Measurements from ENCODE around the gene SLC30A2. TPM values are rescaled to one million over a fixed set of nuclear protein-coding genes. Genes with fewer than 3 reads are reported as not detected.

Gene SLC30A2
- total and polyA plus RNA-seq, 2 of the 13 experiments (the other 11 are each of a cell fraction or from before 2014, with no cell fraction given), result not detected

GRCh38 chr1:26028490-26028980 lies 17.4 kb downstream of the SLC30A2 start (continued):
- TF ChIP-seq SKIL (CRISPR knock-in tag; IDR thresholded peaks at IDR 0.05; ENCODE audit: borderline replicate concordance) (peak; percentile 50; the same call in 1 of the 2 replicates), ZNF629 (CRISPR knock-in tag; conservative IDR thresholded peaks at IDR 0.05) (peak; percentile 99), GATAD2A (CRISPR knock-in tag; IDR thresholded peaks at IDR 0.05) (peak; percentile 64), ZNF761 (CRISPR knock-in tag; conservative IDR thresholded peaks at IDR 0.05) (0 out of 2 replicates have a peak, but pooled peaks have one; percentile 22), RARA (CRISPR knock-in tag; IDR thresholded peaks at IDR 0.05) (no peak), GMEB2 (CRISPR knock-in tag; IDR thresholded peaks at IDR 0.05; ENCODE audit: low read depth) (no peak), SIN3A (IDR thresholded peaks at IDR 0.05; ENCODE audit: borderline replicate concordance, low read depth, low read length) (no peak), PCBP1 (IDR thresholded peaks at IDR 0.05; ENCODE audit: borderline replicate concordance, low read depth, low read length) (0 out of 2 replicates have a peak, but pooled peaks have one; percentile 52), RBM22 (optimal IDR thresholded peaks at IDR 0.05; ENCODE audit: low read length) (no peak), TRIM24 (CRISPR knock-in tag; IDR thresholded peaks at IDR 0.05) (no peak), POLR2G (IDR thresholded peaks at IDR 0.05; ENCODE audit: low read depth, low read length) (peak; percentile 7; the same call in 1 of the 2 replicates), JARID2 (CRISPR knock-in tag; IDR thresholded peaks at IDR 0.05; ENCODE audit: insufficient replicate concordance) (no peak), ZFP41 (CRISPR knock-in tag; IDR thresholded peaks at IDR 0.05; ENCODE audit: borderline replicate concordance) (no peak), SP5 (CRISPR knock-in tag; IDR thresholded peaks at IDR 0.05; ENCODE audit: borderline replicate concordance, low read depth) (no peak), ZMYM3 (CRISPR knock-in tag; IDR thresholded peaks at IDR 0.05) (peak; percentile 96), HNRNPL (IDR thresholded peaks at IDR 0.05; ENCODE audit: low read depth, low read length) (peak; percentile 90), HNF1A (IDR thresholded peaks at IDR 0.05; ENCODE audit: low read depth) (no peak), HNF1A (CRISPR knock-in tag; IDR thresholded peaks at IDR 0.05; ENCODE audit: borderline replicate concordance) (peak; percentile 57; the same call in 1 of the 2 replicates), ZNF7 (CRISPR knock-in tag; IDR thresholded peaks at IDR 0.05) (no peak), ZNF17 (CRISPR knock-in tag; IDR thresholded peaks at IDR 0.05) (no peak)
- TF ChIP-seq, protein P1, sequence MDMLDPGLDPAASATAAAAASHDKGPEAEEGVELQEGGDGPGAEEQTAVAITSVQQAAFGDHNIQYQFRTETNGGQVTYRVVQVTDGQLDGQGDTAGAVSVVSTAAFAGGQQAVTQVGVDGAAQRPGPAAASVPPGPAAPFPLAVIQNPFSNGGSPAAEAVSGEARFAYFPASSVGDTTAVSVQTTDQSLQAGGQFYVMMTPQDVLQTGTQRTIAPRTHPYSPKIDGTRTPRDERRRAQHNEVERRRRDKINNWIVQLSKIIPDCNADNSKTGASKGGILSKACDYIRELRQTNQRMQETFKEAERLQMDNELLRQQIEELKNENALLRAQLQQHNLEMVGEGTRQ (IDR thresholded peaks at IDR 0.05; ENCODE audit: low read depth, low read length), result no peak
- TF ChIP-seq, protein P1 (CRISPR knock-in tag; IDR thresholded peaks at IDR 0.05; ENCODE audit: borderline replicate concordance), result no peak
